SK-N-SH (cell line): ENCODE measurements around the gene CDC42EP3.
A peak's percentile ranks its signal among the peaks of the same experiment; 100 is the strongest.

Source experiments
- FOXM1 ChIP-seq: IDR thresholded peaks from 2 replicates; pipeline ENCODE4 v1.4.0; 2012; ENCODE audit warnings: low read depth, mild to moderate bottlenecking
- MXI1 ChIP-seq: IDR thresholded peaks from 2 replicates; pipeline ENCODE4 v1.6.1; 2012; ENCODE audit warnings: mild to moderate bottlenecking, low read depth, low read length, improper control_type of control experiment
- RAD21 ChIP-seq: IDR thresholded peaks from 2 replicates; pipeline ENCODE4 v1.6.1; 2012; ENCODE audit warnings: mild to moderate bottlenecking, low read length
- SIN3A ChIP-seq: IDR thresholded peaks from 2 replicates; pipeline ENCODE4 v1.6.1; 2012; ENCODE audit warnings: low read depth, mild to moderate bottlenecking, low read length, moderate library complexity, borderline replicate concordance
- SMC3 ChIP-seq: IDR thresholded peaks from 2 replicates; pipeline ENCODE4 v1.6.1; 2012; ENCODE audit warnings: low read depth, low read length, improper control_type of control experiment
- TCF12 ChIP-seq: IDR thresholded peaks from 2 replicates; pipeline ENCODE4 v1.4.0; 2012
- TEAD4 ChIP-seq: IDR thresholded peaks from 2 replicates; pipeline ENCODE4 v1.4.0; 2012; ENCODE audit warnings: mild to moderate bottlenecking, borderline replicate concordance; ENCODE audit not compliant: insufficient read depth
- USF1 ChIP-seq: IDR thresholded peaks from 2 replicates; pipeline ENCODE4 v1.4.0; 2012; ENCODE audit warnings: low read depth, borderline replicate concordance
- YY1 ChIP-seq: IDR thresholded peaks from 2 replicates; pipeline ENCODE4 v1.4.0; 2012; ENCODE audit warnings: low read depth, mild to moderate bottlenecking
- TF ChIP-seq, protein P1 (sequence below): fragments of 200-600 bp; sonication (generic); IDR thresholded peaks from 2 replicates; pipeline ENCODE4 v1.6.1; 2017; ENCODE audit warnings: antibody characterized with exemption, mild to moderate bottlenecking, moderate library complexity
- TF ChIP-seq, protein P2 (sequence below): IDR thresholded peaks from 2 replicates; pipeline ENCODE4 v1.4.0; 2012; ENCODE audit warnings: low read depth
- TF ChIP-seq, protein P3 (sequence below): IDR thresholded peaks from 2 replicates; pipeline ENCODE4 v1.6.1; 2012; ENCODE audit warnings: mild to moderate bottlenecking, low read depth, low read length, moderate library complexity

DNA sequence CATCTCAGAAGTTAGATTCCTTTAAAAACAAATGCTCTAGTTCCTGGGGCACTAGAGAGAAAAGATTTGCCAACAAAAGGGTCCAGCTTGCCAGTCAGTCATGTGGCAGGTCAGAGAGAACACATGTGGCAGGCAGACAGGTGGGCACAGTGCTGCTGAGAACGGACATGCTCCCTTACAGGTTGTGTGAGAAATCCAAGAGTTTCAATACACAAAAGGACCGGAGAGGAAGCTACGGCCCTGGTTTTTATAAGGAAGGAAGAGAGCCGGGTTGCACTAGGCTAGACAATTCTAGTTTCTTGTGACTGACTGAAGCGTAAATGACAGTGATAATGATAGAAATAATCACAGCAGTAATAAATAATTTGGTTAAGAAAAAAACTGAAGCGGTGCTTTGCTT, 18.3 kb downstream of the CDC42EP3 start:
- TF ChIP-seq, protein P1, sequence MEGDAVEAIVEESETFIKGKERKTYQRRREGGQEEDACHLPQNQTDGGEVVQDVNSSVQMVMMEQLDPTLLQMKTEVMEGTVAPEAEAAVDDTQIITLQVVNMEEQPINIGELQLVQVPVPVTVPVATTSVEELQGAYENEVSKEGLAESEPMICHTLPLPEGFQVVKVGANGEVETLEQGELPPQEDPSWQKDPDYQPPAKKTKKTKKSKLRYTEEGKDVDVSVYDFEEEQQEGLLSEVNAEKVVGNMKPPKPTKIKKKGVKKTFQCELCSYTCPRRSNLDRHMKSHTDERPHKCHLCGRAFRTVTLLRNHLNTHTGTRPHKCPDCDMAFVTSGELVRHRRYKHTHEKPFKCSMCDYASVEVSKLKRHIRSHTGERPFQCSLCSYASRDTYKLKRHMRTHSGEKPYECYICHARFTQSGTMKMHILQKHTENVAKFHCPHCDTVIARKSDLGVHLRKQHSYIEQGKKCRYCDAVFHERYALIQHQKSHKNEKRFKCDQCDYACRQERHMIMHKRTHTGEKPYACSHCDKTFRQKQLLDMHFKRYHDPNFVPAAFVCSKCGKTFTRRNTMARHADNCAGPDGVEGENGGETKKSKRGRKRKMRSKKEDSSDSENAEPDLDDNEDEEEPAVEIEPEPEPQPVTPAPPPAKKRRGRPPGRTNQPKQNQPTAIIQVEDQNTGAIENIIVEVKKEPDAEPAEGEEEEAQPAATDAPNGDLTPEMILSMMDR = no peak
- TF ChIP-seq FOXM1 (no peak), SIN3A (no peak), MXI1 (0 out of 2 replicates have a peak, but pooled peaks have one; percentile 50), RAD21 (no peak), USF1 (no peak), SMC3 (no peak), YY1 (no peak), TCF12 (0 out of 2 replicates have a peak, but pooled peaks have one; percentile 37), TEAD4 (no peak)
- TF ChIP-seq, protein P2, sequence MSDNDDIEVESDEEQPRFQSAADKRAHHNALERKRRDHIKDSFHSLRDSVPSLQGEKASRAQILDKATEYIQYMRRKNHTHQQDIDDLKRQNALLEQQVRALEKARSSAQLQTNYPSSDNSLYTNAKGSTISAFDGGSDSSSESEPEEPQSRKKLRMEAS = no peak
- TF ChIP-seq, protein P3, sequence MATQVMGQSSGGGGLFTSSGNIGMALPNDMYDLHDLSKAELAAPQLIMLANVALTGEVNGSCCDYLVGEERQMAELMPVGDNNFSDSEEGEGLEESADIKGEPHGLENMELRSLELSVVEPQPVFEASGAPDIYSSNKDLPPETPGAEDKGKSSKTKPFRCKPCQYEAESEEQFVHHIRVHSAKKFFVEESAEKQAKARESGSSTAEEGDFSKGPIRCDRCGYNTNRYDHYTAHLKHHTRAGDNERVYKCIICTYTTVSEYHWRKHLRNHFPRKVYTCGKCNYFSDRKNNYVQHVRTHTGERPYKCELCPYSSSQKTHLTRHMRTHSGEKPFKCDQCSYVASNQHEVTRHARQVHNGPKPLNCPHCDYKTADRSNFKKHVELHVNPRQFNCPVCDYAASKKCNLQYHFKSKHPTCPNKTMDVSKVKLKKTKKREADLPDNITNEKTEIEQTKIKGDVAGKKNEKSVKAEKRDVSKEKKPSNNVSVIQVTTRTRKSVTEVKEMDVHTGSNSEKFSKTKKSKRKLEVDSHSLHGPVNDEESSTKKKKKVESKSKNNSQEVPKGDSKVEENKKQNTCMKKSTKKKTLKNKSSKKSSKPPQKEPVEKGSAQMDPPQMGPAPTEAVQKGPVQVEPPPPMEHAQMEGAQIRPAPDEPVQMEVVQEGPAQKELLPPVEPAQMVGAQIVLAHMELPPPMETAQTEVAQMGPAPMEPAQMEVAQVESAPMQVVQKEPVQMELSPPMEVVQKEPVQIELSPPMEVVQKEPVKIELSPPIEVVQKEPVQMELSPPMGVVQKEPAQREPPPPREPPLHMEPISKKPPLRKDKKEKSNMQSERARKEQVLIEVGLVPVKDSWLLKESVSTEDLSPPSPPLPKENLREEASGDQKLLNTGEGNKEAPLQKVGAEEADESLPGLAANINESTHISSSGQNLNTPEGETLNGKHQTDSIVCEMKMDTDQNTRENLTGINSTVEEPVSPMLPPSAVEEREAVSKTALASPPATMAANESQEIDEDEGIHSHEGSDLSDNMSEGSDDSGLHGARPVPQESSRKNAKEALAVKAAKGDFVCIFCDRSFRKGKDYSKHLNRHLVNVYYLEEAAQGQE = no peak
